GM12878 (cell line): ENCODE data around the gene TSSK2.

ENCODE experiments used
- CTCF ChIP-seq, 3 experiments: IDR thresholded peaks in 2 of 3; conservative IDR thresholded peaks in 1 of 3; 2 replicates each; pipeline ENCODE4 v1.5.1; 2011; ENCODE audit warnings: low read depth in 3 of 3, low read length in 3 of 3, mild to moderate bottlenecking in 3 of 3, control low read depth in 2 of 3, moderate library complexity in 2 of 3, inconsistent platforms in 1 of 3, mixed read lengths in 1 of 3; ENCODE audit not compliant: control insufficient read depth in 2 of 3, insufficient read depth in 1 of 3; ENCODE audit errors: extremely low read depth in 1 of 3
- EZH2 ChIP-seq: IDR thresholded peaks from 2 replicates; pipeline ENCODE4 v1.6.1; 2012; ENCODE audit warnings: low read depth, mild to moderate bottlenecking, control low read depth, inconsistent platforms, low read length, borderline replicate concordance; ENCODE audit not compliant: control insufficient read depth
- FOXM1 ChIP-seq: IDR thresholded peaks from 2 replicates; pipeline ENCODE4 v1.6.1; 2012; ENCODE audit warnings: low read depth, mild to moderate bottlenecking, inconsistent platforms, low read length, moderate library complexity
- MXI1 ChIP-seq: fragments of 150-350 bp; IDR thresholded peaks from 2 replicates; pipeline ENCODE4 v1.6.1; 2011; ENCODE audit warnings: low read depth, mild to moderate bottlenecking, inconsistent platforms, low read length, improper control_type of control experiment
- MYC ChIP-seq: IDR thresholded peaks from 2 replicates; pipeline ENCODE4 v1.6.1; 2011; ENCODE audit warnings: mild to moderate bottlenecking, low read length, moderate library complexity, inconsistent platforms; ENCODE audit not compliant: insufficient read depth, insufficient replicate concordance, insufficient read length, severe bottlenecking
- NBN ChIP-seq: fragments of 450-650 bp; IDR thresholded peaks from 2 replicates; pipeline ENCODE4 v1.6.1; 2016
- NRF1 ChIP-seq: conservative IDR thresholded peaks from 2 replicates; pipeline ENCODE4 v1.6.1; 2011; ENCODE audit warnings: mild to moderate bottlenecking, low read depth, low read length, improper control_type of control experiment
- POLR2A ChIP-seq: IDR thresholded peaks from 2 replicates; pipeline ENCODE4 v1.6.1; 2011; ENCODE audit warnings: low read depth, mild to moderate bottlenecking, low read length
- POLR2AphosphoS5 ChIP-seq: IDR thresholded peaks from 2 replicates; pipeline ENCODE4 v1.6.1; 2011; ENCODE audit warnings: mild to moderate bottlenecking, low read length, inconsistent platforms
- TAF1 ChIP-seq: IDR thresholded peaks from 2 replicates; pipeline ENCODE4 v1.6.1; 2011; ENCODE audit warnings: mild to moderate bottlenecking, low read depth, low read length, borderline replicate concordance
- TF ChIP-seq, protein P1 (sequence below): IDR thresholded peaks from 2 replicates; pipeline ENCODE4 v1.6.1; 2011; ENCODE audit warnings: low read depth, mild to moderate bottlenecking, low read length, moderate library complexity, borderline replicate concordance; ENCODE audit errors: extremely low read depth

GRCh38 chr22:19139974-19140373 is 8.9 kb downstream of the TSSK2 start:
- TF ChIP-seq, protein P1, sequence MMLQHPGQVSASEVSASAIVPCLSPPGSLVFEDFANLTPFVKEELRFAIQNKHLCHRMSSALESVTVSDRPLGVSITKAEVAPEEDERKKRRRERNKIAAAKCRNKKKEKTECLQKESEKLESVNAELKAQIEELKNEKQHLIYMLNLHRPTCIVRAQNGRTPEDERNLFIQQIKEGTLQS = no peak
- no peak for TF ChIP-seq CTCF (IDR thresholded peaks at IDR 0.05 in 2 of 3, conservative IDR thresholded peaks at IDR 0.05 in 1 of 3; ENCODE audit: control insufficient read depth in 2 of 3, extremely low read depth in 1 of 3, insufficient read depth in 1 of 3, low read depth in 3 of 3, low read length in 3 of 3)
- no peak for TF ChIP-seq EZH2
- TF ChIP-seq NBN = no peak
- TF ChIP-seq MYC = no peak
- no peak for TF ChIP-seq POLR2A
- no peak for TF ChIP-seq MXI1
- no peak for TF ChIP-seq NRF1
- TF ChIP-seq FOXM1 = no peak
- TF ChIP-seq POLR2AphosphoS5 = no peak
- TF ChIP-seq TAF1 = no peak
